Measurements from ENCODE around the gene SLF1.

DNA sequence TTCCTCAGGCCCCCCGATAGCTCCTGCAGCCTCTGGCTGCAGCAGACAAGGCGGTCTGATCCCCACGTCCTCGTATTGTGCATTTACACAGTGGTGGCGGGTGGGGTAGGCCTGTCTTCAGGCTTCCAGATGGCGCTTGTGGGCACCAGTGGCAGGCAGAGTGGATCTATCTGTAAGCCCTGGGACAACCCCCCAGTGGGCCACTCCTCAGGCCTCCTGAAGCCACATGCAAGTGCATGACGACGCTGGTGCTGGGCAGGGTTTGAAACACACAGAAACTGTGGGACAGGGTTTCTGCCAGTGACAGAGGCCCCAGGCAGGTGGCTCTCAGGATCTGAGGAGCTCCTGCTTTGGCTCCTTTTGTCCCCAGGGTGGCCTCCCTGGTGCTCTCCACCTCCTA, 42.0 kb downstream of the SLF1 start:
- TF ChIP-seq, protein P1, sequence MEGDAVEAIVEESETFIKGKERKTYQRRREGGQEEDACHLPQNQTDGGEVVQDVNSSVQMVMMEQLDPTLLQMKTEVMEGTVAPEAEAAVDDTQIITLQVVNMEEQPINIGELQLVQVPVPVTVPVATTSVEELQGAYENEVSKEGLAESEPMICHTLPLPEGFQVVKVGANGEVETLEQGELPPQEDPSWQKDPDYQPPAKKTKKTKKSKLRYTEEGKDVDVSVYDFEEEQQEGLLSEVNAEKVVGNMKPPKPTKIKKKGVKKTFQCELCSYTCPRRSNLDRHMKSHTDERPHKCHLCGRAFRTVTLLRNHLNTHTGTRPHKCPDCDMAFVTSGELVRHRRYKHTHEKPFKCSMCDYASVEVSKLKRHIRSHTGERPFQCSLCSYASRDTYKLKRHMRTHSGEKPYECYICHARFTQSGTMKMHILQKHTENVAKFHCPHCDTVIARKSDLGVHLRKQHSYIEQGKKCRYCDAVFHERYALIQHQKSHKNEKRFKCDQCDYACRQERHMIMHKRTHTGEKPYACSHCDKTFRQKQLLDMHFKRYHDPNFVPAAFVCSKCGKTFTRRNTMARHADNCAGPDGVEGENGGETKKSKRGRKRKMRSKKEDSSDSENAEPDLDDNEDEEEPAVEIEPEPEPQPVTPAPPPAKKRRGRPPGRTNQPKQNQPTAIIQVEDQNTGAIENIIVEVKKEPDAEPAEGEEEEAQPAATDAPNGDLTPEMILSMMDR (IDR thresholded peaks at IDR 0.05), result no peak
- TF ChIP-seq EZH2 (IDR thresholded peaks at IDR 0.05) (no peak), EZH2phosphoT487 (IDR thresholded peaks at IDR 0.05) (no peak)
